Epithelial cell of esophagus (primary cell): ENCODE measurements around the gene CNGA4.

Source experiments
- DNase-seq: peaks from one replicate; pipeline ENCODE4 v3.0.0; 2010; ENCODE audit warnings: low read depth
- H3K4me3 ChIP-seq: 2 replicates; pipeline ENCODE4 v1.5.1; 2011; ENCODE audit warnings: mild to moderate bottlenecking, low read length, control low read depth
- TF ChIP-seq, protein P1 (sequence below): IDR thresholded peaks from 2 replicates; pipeline ENCODE4 v1.5.1; 2011; ENCODE audit warnings: low read depth, mild to moderate bottlenecking, low read length, control low read depth, inconsistent platforms; ENCODE audit not compliant: insufficient read depth; ENCODE audit errors: missing control alignments

CNGA4 gene

DNA sequence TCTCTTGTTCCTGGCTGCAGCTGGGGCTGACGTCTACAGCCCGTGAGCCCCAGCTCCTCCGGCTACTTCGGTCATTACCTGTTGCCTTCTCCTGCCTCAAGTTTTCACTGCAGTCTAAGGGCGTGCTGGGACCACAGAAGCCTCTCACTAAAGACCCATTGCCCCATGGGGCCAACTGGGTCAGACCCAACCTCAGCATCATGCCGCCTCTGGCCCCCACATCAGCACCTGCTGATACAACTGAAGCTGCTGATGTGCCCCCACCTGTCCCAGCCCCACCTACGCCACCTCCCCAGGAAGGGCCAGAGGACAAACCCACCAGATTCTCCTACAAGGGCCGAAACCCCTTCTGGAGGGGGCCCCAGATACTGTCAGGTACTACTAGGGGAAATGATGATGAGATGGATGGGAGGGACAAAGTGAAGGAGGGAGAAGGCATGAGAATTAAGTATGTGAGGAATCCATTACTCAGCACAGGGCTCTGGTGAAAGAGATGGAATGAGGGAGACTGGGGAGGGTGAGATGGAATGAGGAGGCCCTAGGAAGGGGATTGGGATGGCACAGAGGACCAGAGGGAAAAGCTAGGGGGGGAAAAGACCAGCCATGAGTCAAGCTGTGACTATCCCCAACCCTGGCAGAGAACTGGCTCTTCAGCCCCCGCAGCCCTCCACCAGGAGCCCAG lies 28.5 kb upstream of the CNGA4 start:
- DNase-seq = no peak
- no peak overlapping the region for H3K4me3 ChIP-seq
- TF ChIP-seq, protein P1, sequence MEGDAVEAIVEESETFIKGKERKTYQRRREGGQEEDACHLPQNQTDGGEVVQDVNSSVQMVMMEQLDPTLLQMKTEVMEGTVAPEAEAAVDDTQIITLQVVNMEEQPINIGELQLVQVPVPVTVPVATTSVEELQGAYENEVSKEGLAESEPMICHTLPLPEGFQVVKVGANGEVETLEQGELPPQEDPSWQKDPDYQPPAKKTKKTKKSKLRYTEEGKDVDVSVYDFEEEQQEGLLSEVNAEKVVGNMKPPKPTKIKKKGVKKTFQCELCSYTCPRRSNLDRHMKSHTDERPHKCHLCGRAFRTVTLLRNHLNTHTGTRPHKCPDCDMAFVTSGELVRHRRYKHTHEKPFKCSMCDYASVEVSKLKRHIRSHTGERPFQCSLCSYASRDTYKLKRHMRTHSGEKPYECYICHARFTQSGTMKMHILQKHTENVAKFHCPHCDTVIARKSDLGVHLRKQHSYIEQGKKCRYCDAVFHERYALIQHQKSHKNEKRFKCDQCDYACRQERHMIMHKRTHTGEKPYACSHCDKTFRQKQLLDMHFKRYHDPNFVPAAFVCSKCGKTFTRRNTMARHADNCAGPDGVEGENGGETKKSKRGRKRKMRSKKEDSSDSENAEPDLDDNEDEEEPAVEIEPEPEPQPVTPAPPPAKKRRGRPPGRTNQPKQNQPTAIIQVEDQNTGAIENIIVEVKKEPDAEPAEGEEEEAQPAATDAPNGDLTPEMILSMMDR = no peak

DNA sequence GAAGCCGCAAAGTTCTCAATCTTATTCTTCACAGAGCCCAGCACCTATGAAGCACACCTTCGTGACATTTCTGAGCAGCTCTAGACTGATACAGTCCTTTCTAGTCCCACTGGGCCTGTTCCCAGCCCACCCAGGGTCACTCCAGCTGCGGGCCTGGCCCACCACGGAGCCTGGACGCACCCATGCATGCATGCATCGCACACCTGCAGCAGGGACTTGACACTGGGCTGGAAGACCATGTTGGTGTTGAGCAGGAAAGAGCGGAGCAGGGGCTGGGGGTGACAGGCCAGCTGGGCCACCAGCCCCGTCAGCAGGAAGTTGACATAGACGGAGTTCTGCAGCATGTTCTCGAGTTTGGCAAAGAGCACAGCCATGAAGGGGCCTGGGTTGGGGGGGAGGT lies 24.4 kb upstream of the CNGA4 start:
- no peak overlapping the region for H3K4me3 ChIP-seq
- DNase-seq = no peak
- TF ChIP-seq, protein P1 = no peak

GRCh38 chr11:6216501-6216900 lies 22.4 kb upstream of the CNGA4 start:
- no peak for DNase-seq
- TF ChIP-seq, protein P1 = no peak
- no peak overlapping the region for H3K4me3 ChIP-seq

GRCh38 chr11:6217722-6218121 lies 21.2 kb upstream of the CNGA4 start:
- no peak overlapping the region for H3K4me3 ChIP-seq
- TF ChIP-seq, protein P1 = no peak
- no peak for DNase-seq

DNA sequence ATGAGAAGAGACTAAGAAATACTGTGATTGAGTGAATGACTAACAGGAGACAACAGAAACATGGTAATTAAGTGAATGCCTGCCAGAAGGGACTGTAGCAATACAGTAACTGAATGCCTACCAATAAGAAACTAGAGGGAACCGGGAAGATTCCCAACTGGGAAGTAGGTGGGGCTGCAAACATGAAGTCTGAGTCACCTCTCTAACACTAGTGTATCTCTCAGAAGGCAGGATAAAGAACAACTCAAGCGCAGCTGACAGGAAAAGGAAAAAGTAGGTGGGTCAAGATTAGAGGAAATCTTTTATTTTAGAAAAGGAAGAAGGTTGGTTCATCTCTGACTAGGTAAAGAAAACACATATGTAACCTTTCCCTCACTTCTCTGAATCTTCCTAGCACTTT lies 19.5 kb upstream of the CNGA4 start:
- DNase-seq = peak; percentile 93
- TF ChIP-seq, protein P1 = no peak

DNA sequence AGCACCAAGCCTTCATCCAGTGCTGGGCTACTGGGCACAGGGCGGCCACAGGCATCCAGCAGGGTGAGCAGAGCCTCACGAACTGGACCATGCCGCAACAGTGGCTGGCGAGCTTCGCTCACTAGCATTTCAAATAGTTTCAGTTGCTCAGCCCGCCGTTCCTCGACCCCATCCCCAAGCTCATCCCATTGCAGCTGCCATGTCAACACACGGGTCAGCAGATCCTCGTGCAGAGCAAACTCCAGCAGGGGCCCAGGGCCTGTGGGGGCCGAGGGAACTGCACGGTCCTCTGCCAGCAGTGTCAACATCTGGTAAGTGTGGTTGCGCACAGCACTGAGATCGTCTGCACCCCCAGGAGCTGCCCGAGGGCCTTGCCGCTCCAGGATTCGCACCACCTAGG lies 15.0 kb upstream of the CNGA4 start:
- H3K4me3 ChIP-seq = no peak overlapping the region
- no peak for DNase-seq
- TF ChIP-seq, protein P1 = no peak

More for the DNA sequence above, 19.5 kb upstream of the CNGA4 start:
- H3K4me3 ChIP-seq = no peak overlapping the region

DNA sequence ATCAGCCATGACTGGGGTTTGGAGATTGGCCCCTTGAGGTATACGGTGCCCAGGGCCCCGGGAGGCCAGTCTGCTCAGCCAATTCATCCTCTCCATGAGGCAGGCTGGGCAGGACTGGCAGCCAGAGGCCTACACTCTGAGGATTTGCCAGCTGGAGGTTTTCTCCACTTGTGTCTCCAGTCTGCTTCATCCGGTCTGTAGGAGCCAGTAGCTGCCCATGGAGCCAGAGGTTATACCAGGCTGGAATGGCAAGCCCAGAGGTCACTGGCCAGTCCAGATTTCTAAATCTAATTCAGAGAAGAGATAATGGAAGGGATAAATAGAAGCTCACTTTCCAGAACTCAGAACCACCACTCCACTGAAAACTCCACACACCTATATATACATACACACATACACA lies 14.5 kb upstream of the CNGA4 start:
- H3K4me3 ChIP-seq = no peak overlapping the region
- no peak for DNase-seq
- TF ChIP-seq, protein P1 = no peak
